ENCODE data around the gene DIP2B. TPM values are rescaled to one million over a fixed set of nuclear protein-coding genes. Genes with fewer than 3 reads are reported as not detected.

The DIP2B gene
- total and polyA plus RNA-seq, 10 donors: 5.6 to 96.4 (median 61.6) TPM

DNA sequence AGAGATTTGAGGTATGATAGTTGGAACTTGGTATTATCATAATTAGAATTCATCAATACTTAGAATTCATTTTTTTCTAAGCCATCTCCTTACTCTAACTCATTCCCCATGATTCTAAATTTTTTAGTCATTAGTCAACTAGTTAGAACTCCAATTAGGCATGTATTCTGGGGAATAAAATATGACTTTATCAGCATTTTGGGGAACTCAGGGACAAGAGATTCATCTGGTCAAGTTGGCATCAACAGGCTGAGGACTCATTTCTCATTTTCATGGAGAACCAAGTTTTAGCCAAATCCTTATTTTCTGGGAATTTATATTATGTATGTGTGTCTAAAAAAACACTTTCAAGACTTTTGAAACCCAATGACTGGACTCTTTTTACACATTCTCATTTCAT is 29.2 kb downstream of the DIP2B start:
- Histone ChIP-seq H3K27ac (peak overlapping the region in 7 of 8 donors; percentile 58 to 82 (median 81)), H3K4me3 (no peak overlapping the region), H3K9me3 (no peaks in the 10 kb centered on the region), H3K27me3 (replicated peaks in 1 of 7) (no peaks in the 10 kb centered on the region), H3K36me3 (peaks cover 0 to 14% (median 0%) of the 10 kb centered on the region in 6 donors), H3K4me1 (peaks cover 32 to 93% (median 64%) of the 10 kb centered on the region in 6 donors)
- intact Hi-C loops (cut with DNase I; ENCODE audit: low total_unique reads): no loop called here
- no peak for DNase-seq
- TF ChIP-seq POLR2AphosphoS5 (IDR thresholded peaks at IDR 0.05) (no peak), POLR2A (IDR thresholded peaks at IDR 0.05) (no peak)
- TF ChIP-seq, protein P1, sequence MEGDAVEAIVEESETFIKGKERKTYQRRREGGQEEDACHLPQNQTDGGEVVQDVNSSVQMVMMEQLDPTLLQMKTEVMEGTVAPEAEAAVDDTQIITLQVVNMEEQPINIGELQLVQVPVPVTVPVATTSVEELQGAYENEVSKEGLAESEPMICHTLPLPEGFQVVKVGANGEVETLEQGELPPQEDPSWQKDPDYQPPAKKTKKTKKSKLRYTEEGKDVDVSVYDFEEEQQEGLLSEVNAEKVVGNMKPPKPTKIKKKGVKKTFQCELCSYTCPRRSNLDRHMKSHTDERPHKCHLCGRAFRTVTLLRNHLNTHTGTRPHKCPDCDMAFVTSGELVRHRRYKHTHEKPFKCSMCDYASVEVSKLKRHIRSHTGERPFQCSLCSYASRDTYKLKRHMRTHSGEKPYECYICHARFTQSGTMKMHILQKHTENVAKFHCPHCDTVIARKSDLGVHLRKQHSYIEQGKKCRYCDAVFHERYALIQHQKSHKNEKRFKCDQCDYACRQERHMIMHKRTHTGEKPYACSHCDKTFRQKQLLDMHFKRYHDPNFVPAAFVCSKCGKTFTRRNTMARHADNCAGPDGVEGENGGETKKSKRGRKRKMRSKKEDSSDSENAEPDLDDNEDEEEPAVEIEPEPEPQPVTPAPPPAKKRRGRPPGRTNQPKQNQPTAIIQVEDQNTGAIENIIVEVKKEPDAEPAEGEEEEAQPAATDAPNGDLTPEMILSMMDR (IDR thresholded peaks at IDR 0.05 in 8 of 11, conservative IDR thresholded peaks at IDR 0.05 in 3 of 11): no peak

DNA sequence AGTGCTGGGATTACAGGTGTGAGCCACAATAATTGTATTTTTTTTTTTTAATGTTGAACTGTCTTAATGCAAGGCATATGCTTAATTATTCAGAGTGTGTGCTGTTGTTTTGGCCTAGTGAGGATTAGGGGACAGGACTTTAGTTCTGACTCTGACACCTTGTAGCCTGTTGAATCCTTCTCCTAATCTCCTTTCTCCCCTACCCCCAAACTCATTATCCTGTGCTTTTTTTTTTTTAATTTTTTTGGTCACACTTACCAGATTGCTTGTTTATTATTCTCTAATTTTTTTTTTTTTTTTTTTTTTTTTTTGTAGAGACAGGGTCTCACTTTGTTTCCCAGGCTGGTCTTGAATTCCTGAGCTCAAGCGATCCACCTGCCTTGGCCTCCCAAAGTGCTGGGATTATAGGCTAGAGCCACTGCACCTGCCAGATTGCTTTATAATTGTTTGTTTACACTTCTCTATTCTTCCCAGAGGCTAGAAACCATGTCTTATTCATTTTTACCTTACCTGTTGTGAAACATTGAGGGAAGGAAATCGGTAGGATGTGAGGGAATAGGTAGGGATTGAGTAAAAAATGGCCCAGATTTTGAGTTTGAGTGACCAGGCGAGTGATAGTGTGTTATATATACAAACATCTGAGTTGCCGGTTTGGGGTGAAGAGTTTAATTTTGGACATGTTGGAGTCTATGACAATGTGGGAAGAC is 32.2 kb downstream of the DIP2B start:
- intact Hi-C loops (cut with DNase I; ENCODE audit: low total_unique reads): no loop called here
- Histone ChIP-seq H3K36me3 (peaks cover 0 to 17% (median 0%) of the 10 kb centered on the region in 6 donors), H3K27ac (peak overlapping the region in 3 of 8 donors; percentile 31 to 60 (median 34)), H3K9me3 (no peaks in the 10 kb centered on the region), H3K4me3 (no peak overlapping the region), H3K4me1 (peaks cover 25 to 77% (median 56%) of the 10 kb centered on the region in 6 donors), H3K27me3 (replicated peaks in 1 of 7) (no peaks in the 10 kb centered on the region)
- TF ChIP-seq POLR2A (IDR thresholded peaks at IDR 0.05) (no peak), POLR2AphosphoS5 (IDR thresholded peaks at IDR 0.05) (no peak)
- TF ChIP-seq, protein P1 (IDR thresholded peaks at IDR 0.05 in 8 of 11, conservative IDR thresholded peaks at IDR 0.05 in 3 of 11): no peak
- DNase-seq: no peak
- WGBS, 5 donors: 83 to 95% (median 90%) methylated on average over 4 of the region's 4 CpGs

- intact Hi-C loops (cut with DNase I; ENCODE audit: low total_unique reads): no loop called here
- H3K36me3 ChIP-seq: peaks cover 0 to 17% (median 0%) of the 10 kb centered on the region in 6 donors
- no peak for DNase-seq
- 90 to 97% (median 92%) methylated on average over 1 of the region's 1 CpG for WGBS, 5 donors
- H3K27me3 ChIP-seq (replicated peaks in 1 of 7): no peaks in the 10 kb centered on the region
- TF ChIP-seq POLR2AphosphoS5 (IDR thresholded peaks at IDR 0.05) (no peak), POLR2A (IDR thresholded peaks at IDR 0.05) (no peak)
- TF ChIP-seq, protein P1 (IDR thresholded peaks at IDR 0.05 in 8 of 11, conservative IDR thresholded peaks at IDR 0.05 in 3 of 11): no peak
- H3K9me3 ChIP-seq: no peaks in the 10 kb centered on the region
- peaks cover 22 to 77% (median 56%) of the 10 kb centered on the region in 6 donors for H3K4me1 ChIP-seq
- H3K27ac ChIP-seq: peak overlapping the region in 4 of 8 donors; percentile 19 to 60 (median 32)
- H3K4me3 ChIP-seq: no peak overlapping the region
Observed at GRCh38 chr12:50537538-50537919, 32.7 kb downstream of the DIP2B start.

GRCh38 chr12:50538182-50538581 is 33.4 kb downstream of the DIP2B start:
- H3K36me3 ChIP-seq: peaks cover 0 to 21% (median 0%) of the 10 kb centered on the region in 6 donors
- DNase-seq: no peak
- peak overlapping the region in 6 of 8 donors; percentile 19 to 60 (median 30) for H3K27ac ChIP-seq
- no peaks in the 10 kb centered on the region for H3K9me3 ChIP-seq
- WGBS, 5 donors: 50 to 57% (median 52%) methylated on average over 3 of the region's 3 CpGs
- H3K27me3 ChIP-seq (replicated peaks in 1 of 7): no peaks in the 10 kb centered on the region
- no peak overlapping the region for H3K4me3 ChIP-seq
- peaks cover 15 to 77% (median 52%) of the 10 kb centered on the region in 6 donors for H3K4me1 ChIP-seq
- TF ChIP-seq POLR2A (IDR thresholded peaks at IDR 0.05) (no peak), POLR2AphosphoS5 (IDR thresholded peaks at IDR 0.05) (no peak)
- intact Hi-C loops (cut with DNase I; ENCODE audit: low total_unique reads): no loop called here

Measured in spleen (tissue), 11 donors.